ENCODE measurements around the gene ZNF423.

The ZNF423 gene

GRCh38 chr16:49483651-49484450 lies 372.1 kb downstream of the ZNF423 start:
- CTCF ChIA-PET: no interaction called here
- DNase-seq (ENCODE audit: extremely low spot score): no peak

GRCh38 chr16:49483251-49483650 lies 372.7 kb downstream of the ZNF423 start:
- POLR2A ChIA-PET: no interaction called here
- DNase-seq (ENCODE audit: extremely low spot score): no peak
- TF ChIP-seq ARNT (IDR thresholded peaks at IDR 0.05) (no peak), TARDBP (IDR thresholded peaks at IDR 0.05) (no peak), L3MBTL2 (conservative IDR thresholded peaks at IDR 0.05) (no peak), PKNOX1 (IDR thresholded peaks at IDR 0.05) (no peak), BHLHE40 (IDR thresholded peaks at IDR 0.05; ENCODE audit: borderline replicate concordance) (no peak), SP1 (IDR thresholded peaks at IDR 0.05) (no peak), ZNF384 (IDR thresholded peaks at IDR 0.05) (no peak), ELF4 (IDR thresholded peaks at IDR 0.05) (no peak)
- CTCF ChIA-PET: no interaction called here

More at GRCh38 chr16:49483651-49484450, 372.1 kb downstream of the ZNF423 start:
- POLR2A ChIA-PET: interaction anchor here (0.7 kb wide), 1 partner anchor 76 kb away, joined by 3 read pairs; no protein-coding TSS in a partner anchor
- TF ChIP-seq L3MBTL2 (conservative IDR thresholded peaks at IDR 0.05) (no peak), LEF1 (IDR thresholded peaks at IDR 0.05; ENCODE audit: borderline replicate concordance) (no peak), FOXM1 (IDR thresholded peaks at IDR 0.05; ENCODE audit: borderline replicate concordance) (no peak), PKNOX1 (IDR thresholded peaks at IDR 0.05) (no peak), HDGF (IDR thresholded peaks at IDR 0.05; ENCODE audit: borderline replicate concordance) (no peak), CTBP1 (IDR thresholded peaks at IDR 0.05; ENCODE audit: borderline replicate concordance) (no peak), BHLHE40 (IDR thresholded peaks at IDR 0.05; ENCODE audit: borderline replicate concordance) (no peak)

- POLR2A ChIA-PET: no interaction called here
- TF ChIP-seq HDGF (IDR thresholded peaks at IDR 0.05; ENCODE audit: borderline replicate concordance) (no peak), ARNT (IDR thresholded peaks at IDR 0.05) (no peak)
- CTCF ChIA-PET: no interaction called here
- DNase-seq (ENCODE audit: extremely low spot score): no peak
Observed at GRCh38 chr16:49482690-49483089, 373.2 kb downstream of the ZNF423 start.

- CTCF ChIA-PET: no interaction called here
- DNase-seq (ENCODE audit: extremely low spot score): no peak
- POLR2A ChIA-PET: no interaction called here
- TF ChIP-seq CTBP1 (IDR thresholded peaks at IDR 0.05; ENCODE audit: borderline replicate concordance) (no peak), ELF4 (IDR thresholded peaks at IDR 0.05) (no peak), NFRKB (IDR thresholded peaks at IDR 0.05) (no peak), HDGF (IDR thresholded peaks at IDR 0.05; ENCODE audit: borderline replicate concordance) (no peak), LEF1 (IDR thresholded peaks at IDR 0.05; ENCODE audit: borderline replicate concordance) (no peak), FOXK2 (IDR thresholded peaks at IDR 0.05) (no peak)
Observed at GRCh38 chr16:49478616-49479015, 377.3 kb downstream of the ZNF423 start.

GRCh38 chr16:49478107-49478506 lies 377.8 kb downstream of the ZNF423 start:
- ChIA-PET POLR2A (interaction anchor here (0.6 kb wide), 1 partner anchor 122 kb away, joined by 3 read pairs; no protein-coding TSS in a partner anchor), CTCF (no interaction called here)
- DNase-seq (ENCODE audit: extremely low spot score): no peak
- TF ChIP-seq SUZ12 (IDR thresholded peaks at IDR 0.05) (no peak), FOXA1 (IDR thresholded peaks at IDR 0.05) (no peak), ZNF384 (IDR thresholded peaks at IDR 0.05) (no peak), PKNOX1 (IDR thresholded peaks at IDR 0.05) (no peak), BHLHE40 (IDR thresholded peaks at IDR 0.05; ENCODE audit: borderline replicate concordance) (no peak), CTBP1 (IDR thresholded peaks at IDR 0.05; ENCODE audit: borderline replicate concordance) (no peak), NFRKB (IDR thresholded peaks at IDR 0.05) (no peak), L3MBTL2 (conservative IDR thresholded peaks at IDR 0.05) (no peak), SP1 (IDR thresholded peaks at IDR 0.05) (no peak), TARDBP (IDR thresholded peaks at IDR 0.05) (no peak), ELF4 (IDR thresholded peaks at IDR 0.05) (no peak)

- ChIA-PET CTCF (no interaction called here), POLR2A (no interaction called here)
- TF ChIP-seq FOXA1 (IDR thresholded peaks at IDR 0.05) (no peak), CTBP1 (IDR thresholded peaks at IDR 0.05; ENCODE audit: borderline replicate concordance) (no peak)
- DNase-seq (ENCODE audit: extremely low spot score): no peak
Observed at GRCh38 chr16:49477250-49477895, 378.5 kb downstream of the ZNF423 start.

- ChIA-PET CTCF (no interaction called here), POLR2A (no interaction called here)
- TF ChIP-seq SP1 (IDR thresholded peaks at IDR 0.05) (no peak), CTBP1 (IDR thresholded peaks at IDR 0.05; ENCODE audit: borderline replicate concordance) (no peak), FOXA1 (IDR thresholded peaks at IDR 0.05) (no peak), TARDBP (IDR thresholded peaks at IDR 0.05) (no peak), FOXM1 (IDR thresholded peaks at IDR 0.05; ENCODE audit: borderline replicate concordance) (no peak), ARNT (IDR thresholded peaks at IDR 0.05) (no peak), NFRKB (IDR thresholded peaks at IDR 0.05) (no peak), ZNF384 (IDR thresholded peaks at IDR 0.05) (no peak), LEF1 (IDR thresholded peaks at IDR 0.05; ENCODE audit: borderline replicate concordance) (no peak)
- DNase-seq (ENCODE audit: extremely low spot score): no peak
Observed at GRCh38 chr16:49474741-49475140, 381.2 kb downstream of the ZNF423 start.
